IPS DF 6.9 (cell line): ENCODE results near the gene S100P.

Experiments
- DNase-seq: peaks from one replicate; pipeline ENCODE4 v3.0.0-alpha.2; 2013; ENCODE audit warnings: low read depth, low spot score
- H3K27ac ChIP-seq: one replicate; pipeline ENCODE4 v1.5.1; 2013; ENCODE audit warnings: low read length, control low read depth
- H3K27me3 ChIP-seq: 2 replicates; pipeline ENCODE4 v1.6.1; 2013; ENCODE audit warnings: mild to moderate bottlenecking, low read length; ENCODE audit not compliant: control insufficient read depth, insufficient read depth
- H3K36me3 ChIP-seq: 2 replicates; pipeline ENCODE4 v1.6.1; 2013; ENCODE audit warnings: low read length; ENCODE audit not compliant: control insufficient read depth, insufficient read depth
- H3K4me1 ChIP-seq: 2 replicates; pipeline ENCODE4 v1.6.1; 2013; ENCODE audit warnings: low read length; ENCODE audit not compliant: control insufficient read depth, insufficient read depth
- H3K4me3 ChIP-seq: 2 replicates; pipeline ENCODE4 v1.5.1; 2013; ENCODE audit warnings: mild to moderate bottlenecking, low read length
- H3K9me3 ChIP-seq: 2 replicates; pipeline ENCODE4 v1.6.1; 2013; ENCODE audit warnings: low read length, inconsistent platforms; ENCODE audit not compliant: control insufficient read depth, insufficient read depth
- WGBS: extraction: QIAGEN DNeasy Blood & Tissue Kit; methylation state at CpG from one replicate; pipeline ENCODE4 v1.1.7; 2013; ENCODE audit warnings: mixed read lengths, missing lambda C conversion rate; ENCODE audit not compliant: insufficient read length, insufficient coverage; 5-methylcytosine and 5-hydroxymethylcytosine counted together

Gene S100P

DNA sequence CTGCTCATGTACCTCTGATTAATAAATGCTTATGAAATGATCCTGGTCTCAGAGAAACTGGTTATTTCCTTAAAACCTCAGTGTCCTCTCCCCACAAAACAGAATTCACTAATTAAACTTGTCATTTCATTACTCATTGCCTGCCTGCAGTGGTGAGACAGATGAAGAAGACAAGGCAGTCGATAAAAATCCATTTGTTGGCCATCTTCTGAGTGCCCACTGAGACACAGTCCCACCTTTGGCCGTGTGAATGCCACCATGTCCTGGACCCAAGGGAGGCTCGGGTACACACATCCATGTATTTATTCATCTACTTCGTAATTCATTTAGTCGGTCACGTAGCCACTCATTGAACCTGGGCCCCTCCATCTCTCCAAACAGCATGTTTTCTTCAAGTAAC is 3.5 kb downstream of the S100P start:
- no peaks in the 10 kb centered on the region for H3K9me3 ChIP-seq
- H3K4me3 ChIP-seq, result no peak overlapping the region
- H3K27ac ChIP-seq, result no peak overlapping the region
- no CpG with 5 or more reads among the region's 6 CpGs for WGBS
- DNase-seq, result no peak
- no peaks in the 10 kb centered on the region for H3K36me3 ChIP-seq
- H3K27me3 ChIP-seq, result no peaks in the 10 kb centered on the region; the same call in 1 of the 2 replicates
- H3K4me1 ChIP-seq, result peaks cover 2% of the 10 kb centered on the region

DNA sequence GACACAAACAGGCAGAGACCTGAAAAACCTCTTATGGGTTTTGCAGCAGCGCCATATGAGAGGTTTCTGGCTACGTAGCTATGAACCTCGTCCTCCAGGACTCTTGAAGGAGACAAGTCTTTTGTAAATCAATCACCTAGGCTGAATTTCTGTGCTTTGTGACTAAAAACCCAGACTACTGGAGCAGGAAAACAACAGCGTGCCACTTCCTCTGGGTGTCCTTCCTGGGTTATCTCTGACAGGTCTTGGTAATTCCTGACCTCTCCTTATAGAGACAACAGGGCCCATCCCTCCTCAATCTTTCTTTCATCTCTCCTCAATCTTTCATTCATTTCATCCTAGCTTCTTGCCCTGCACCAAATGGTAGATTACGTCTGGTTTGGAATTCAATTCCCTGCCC is 5.7 kb downstream of the S100P start:
- no peaks in the 10 kb centered on the region for H3K4me1 ChIP-seq
- no CpG with 5 or more reads among the region's 5 CpGs for WGBS
- H3K27me3 ChIP-seq, result no peaks in the 10 kb centered on the region
- no peak for DNase-seq
- no peak overlapping the region for H3K4me3 ChIP-seq
- H3K27ac ChIP-seq, result no peak overlapping the region
- H3K9me3 ChIP-seq, result no peaks in the 10 kb centered on the region
- H3K36me3 ChIP-seq, result peaks cover 3% of the 10 kb centered on the region; the same call in 1 of the 2 replicates

DNA sequence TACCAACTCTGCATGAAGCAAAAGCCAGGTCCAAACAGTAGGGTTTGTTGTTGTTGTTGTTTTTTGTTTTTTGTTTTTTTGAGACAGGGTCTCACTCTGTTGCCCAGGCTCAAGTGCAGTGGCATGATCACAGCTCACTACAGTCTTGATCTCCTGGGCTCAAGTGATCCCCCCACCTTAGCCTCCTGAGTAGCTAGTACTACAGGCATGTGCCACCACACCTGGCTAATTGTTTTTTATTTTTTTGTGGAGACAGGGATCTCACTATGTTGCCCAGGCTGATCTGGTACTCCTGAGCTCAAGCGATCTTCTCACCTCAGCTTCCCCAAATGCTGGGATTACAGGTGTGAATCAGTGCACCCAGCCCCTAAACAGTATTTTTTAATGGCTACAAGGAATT is 6.2 kb downstream of the S100P start:
- Histone ChIP-seq H3K9me3 (no peaks in the 10 kb centered on the region), H3K27me3 (no peaks in the 10 kb centered on the region), H3K27ac (no peak overlapping the region), H3K4me1 (no peaks in the 10 kb centered on the region), H3K4me3 (no peak overlapping the region), H3K36me3 (peaks cover 3% of the 10 kb centered on the region; the same call in 1 of the 2 replicates)
- DNase-seq, result no peak
- no CpG with 5 or more reads among the region's 1 CpG for WGBS

DNA sequence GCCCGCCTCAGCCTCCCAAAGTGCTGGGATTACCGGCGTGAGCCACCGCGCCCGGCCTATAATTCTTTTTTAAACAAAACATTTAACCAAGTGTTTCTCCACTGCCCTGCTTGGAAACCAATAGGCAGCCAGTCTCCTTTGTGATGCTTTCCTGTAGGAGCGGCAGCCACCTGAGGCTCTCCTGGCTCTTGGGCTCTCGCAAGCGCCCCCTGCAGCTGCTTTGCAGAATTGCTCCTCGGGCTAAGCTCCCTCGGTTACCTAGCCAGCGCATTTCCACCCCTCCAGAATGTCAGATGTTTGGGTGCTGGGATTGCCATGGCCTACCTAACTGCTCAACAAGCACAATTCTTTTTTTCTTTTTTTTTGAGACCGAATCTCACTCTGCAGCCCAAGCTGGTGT is 7.7 kb downstream of the S100P start:
- H3K9me3 ChIP-seq, result no peaks in the 10 kb centered on the region
- H3K4me3 ChIP-seq, result no peak overlapping the region
- WGBS, result no CpG with 5 or more reads among the region's 13 CpGs
- peak; percentile 85 for DNase-seq
- peaks cover 3% of the 10 kb centered on the region; the same call in 1 of the 2 replicates for H3K36me3 ChIP-seq
- no peak overlapping the region for H3K27ac ChIP-seq
- no peaks in the 10 kb centered on the region for H3K4me1 ChIP-seq
- H3K27me3 ChIP-seq, result no peaks in the 10 kb centered on the region

DNA sequence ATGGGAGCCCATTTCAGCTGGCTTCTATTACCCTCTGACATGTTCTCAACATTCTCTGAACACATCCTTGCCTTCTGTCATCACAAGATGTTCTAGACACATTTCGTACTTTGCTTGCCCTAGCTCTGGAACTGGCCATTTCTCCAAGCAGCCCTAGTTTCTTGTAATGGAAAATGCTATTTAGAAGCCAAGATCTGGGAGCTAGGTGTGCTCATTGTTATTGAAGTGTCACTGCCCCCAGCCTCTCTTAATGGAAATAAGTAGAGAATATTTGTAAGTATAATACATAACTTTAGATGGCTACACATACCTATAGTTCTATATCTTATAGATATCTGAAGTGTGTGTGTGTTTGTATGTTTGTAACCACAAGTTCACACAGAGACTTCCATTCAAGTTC is 9.1 kb downstream of the S100P start:
- Histone ChIP-seq H3K36me3 (peaks cover 3% of the 10 kb centered on the region; the same call in 1 of the 2 replicates), H3K4me1 (no peaks in the 10 kb centered on the region), H3K9me3 (no peaks in the 10 kb centered on the region), H3K27ac (no peak overlapping the region), H3K27me3 (no peaks in the 10 kb centered on the region), H3K4me3 (no peak overlapping the region)
- no peak for DNase-seq
- no CpG with 5 or more reads among the region's 1 CpG for WGBS

DNA sequence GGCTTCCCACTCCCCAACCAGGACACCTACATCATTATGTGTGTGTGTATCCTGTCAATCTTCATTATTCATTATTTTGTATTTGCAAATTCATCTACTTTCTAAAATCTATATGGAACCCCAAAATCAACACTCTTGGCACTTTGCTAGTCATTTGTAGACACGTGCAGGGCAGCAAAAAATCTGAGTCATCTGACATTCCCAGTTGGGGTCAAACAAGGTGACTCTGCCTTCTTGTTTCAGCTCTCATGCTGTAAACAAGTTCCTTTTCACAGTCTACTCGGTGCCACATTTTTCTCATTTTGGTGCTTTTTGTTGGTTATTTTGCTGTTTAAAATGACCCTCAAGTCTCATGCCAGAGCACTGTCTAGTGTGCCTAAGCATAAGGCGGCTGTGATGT is 10.1 kb downstream of the S100P start:
- Histone ChIP-seq H3K9me3 (no peaks in the 10 kb centered on the region), H3K4me3 (no peak overlapping the region), H3K27me3 (no peaks in the 10 kb centered on the region), H3K27ac (no peak overlapping the region), H3K4me1 (peaks cover 2% of the 10 kb centered on the region), H3K36me3 (peaks cover 3% of the 10 kb centered on the region; the same call in 1 of the 2 replicates)
- no CpG with 5 or more reads among the region's 3 CpGs for WGBS
- DNase-seq, result no peak

DNA sequence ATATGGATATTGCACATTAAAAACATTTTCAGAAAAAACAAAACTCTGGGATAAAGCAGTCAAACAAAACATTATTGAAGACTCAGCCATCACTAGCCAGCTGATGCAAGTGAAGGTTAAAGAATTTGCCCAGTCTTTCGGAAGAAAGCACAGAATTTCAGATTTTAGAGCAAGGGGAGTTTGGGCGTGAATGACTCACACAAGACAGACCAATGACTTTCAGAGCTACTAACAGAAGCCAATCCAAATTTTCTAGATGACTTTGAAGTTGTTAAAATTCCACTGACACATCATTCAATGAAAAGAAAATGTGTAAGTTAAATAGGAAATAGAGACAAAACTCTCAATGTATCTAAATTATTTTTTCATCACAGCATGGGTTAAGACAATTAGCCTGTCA is 12.0 kb downstream of the S100P start:
- DNase-seq, result no peak
- Histone ChIP-seq H3K36me3 (peaks cover 3% of the 10 kb centered on the region; the same call in 1 of the 2 replicates), H3K27me3 (no peaks in the 10 kb centered on the region), H3K4me3 (no peak overlapping the region), H3K9me3 (no peaks in the 10 kb centered on the region), H3K4me1 (peaks cover 2% of the 10 kb centered on the region), H3K27ac (no peak overlapping the region)
- no CpG with 5 or more reads among the region's 2 CpGs for WGBS

DNA sequence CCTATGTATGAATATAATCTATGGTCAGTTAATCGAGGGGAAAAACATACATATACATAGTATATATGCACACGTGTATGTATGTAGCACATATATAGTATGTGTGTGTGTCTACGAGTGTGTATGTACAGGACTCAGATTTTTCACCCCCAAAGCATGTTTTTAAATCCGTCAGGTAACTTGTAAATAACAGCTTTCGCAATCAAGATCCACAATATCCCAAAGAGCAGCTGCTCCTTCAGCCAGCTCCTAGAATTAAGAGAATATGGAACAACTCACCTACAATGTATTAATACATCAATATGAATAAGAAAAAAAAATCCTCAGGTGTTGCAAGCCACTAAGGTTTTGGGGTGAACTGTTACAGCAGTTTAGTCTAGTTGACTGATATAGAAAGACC is 12.5 kb downstream of the S100P start:
- H3K36me3 ChIP-seq, result peaks cover 3% of the 10 kb centered on the region; the same call in 1 of the 2 replicates
- H3K9me3 ChIP-seq, result no peaks in the 10 kb centered on the region
- no peaks in the 10 kb centered on the region for H3K27me3 ChIP-seq
- H3K27ac ChIP-seq, result no peak overlapping the region
- no peak for DNase-seq
- no CpG with 5 or more reads among the region's 5 CpGs for WGBS
- no peak overlapping the region for H3K4me3 ChIP-seq
- H3K4me1 ChIP-seq, result peaks cover 2% of the 10 kb centered on the region

DNA sequence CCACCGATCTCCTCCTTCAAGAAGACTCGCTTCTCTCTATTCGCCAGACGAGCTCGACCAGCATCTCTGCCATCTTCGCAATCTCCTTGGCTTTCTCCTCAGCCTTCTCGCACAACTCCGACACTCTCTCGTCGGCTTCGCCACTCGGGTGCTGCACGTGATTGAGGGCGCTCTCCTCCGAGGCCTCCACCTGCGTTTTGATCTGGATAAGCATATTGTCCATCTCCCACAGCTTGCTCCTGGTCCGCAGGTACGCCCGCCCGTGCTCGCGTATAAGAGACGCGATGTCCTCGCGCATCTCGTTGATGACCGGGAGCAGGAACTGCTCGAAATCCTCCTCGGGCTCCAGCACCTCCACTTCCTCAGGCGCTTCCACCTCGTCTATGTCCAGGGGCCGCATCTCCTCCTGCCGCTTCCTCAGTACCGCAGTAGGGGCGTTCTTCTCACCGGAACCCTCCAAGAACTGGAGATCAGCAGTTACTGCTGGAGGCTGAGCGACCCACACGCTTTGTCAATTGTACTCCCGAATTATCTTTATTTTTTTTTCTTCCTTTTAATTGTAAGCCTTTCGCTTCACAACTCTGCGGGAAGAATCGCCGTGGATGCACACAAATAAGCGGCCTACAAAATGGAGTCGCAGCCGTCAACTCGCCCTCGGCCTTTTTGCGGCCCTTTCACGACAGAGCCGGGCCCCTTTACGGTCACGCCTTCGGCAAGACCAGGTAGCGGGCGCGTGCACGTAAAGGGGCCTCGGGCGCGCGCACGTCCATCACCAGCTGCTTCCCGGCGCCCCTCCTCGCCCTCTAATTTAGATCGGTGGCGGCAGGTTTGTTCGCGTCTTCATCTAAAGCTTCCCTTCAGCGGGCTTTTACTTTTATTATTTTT is 15.8 kb downstream of the S100P start, which contains the start of gene MRFAP1L1:
TSS of gene MRFAP1L1 (minus strand) at position 636 of the 885 bp plus-strand sequence. CDS start at position 400, 236 bp downstream.
- peaks cover 2% of the 10 kb centered on the region for H3K4me1 ChIP-seq
- no peak within 1 kb of the TSS for H3K27ac ChIP-seq
- no peaks in the 10 kb centered on the region for H3K36me3 ChIP-seq
- no peaks in the 10 kb centered on the region for H3K9me3 ChIP-seq
- H3K27me3 ChIP-seq, result no peaks in the 10 kb centered on the region
- peak within 1 kb of the TSS; percentile 90 for H3K4me3 ChIP-seq
- peak; percentile 79 for DNase-seq
- WGBS, result no CpG with 5 or more reads among the region's 72 CpGs

DNA sequence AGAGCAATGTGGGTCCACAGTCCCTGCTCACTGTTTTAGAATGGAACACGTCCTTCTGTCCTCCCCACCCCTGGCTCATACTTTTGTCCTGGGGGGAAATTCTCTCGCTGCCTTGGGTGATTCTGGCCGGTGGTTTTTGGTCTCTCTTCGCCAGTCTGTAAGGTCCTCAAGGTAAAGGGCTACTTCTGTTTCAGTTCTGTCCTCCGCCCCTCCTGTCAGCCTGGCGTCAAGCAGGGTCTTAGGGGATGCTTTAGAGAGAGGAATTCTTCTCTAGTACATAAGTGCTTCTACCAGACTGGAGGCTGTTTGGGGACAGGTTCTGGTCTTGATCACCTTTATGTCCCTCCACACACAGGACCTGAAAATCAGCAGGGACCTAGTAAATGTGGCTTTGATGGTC is 16.6 kb downstream of the S100P start:
- no peaks in the 10 kb centered on the region for H3K9me3 ChIP-seq
- DNase-seq, result no peak
- no peaks in the 10 kb centered on the region for H3K27me3 ChIP-seq
- H3K4me1 ChIP-seq, result peaks cover 2% of the 10 kb centered on the region
- no peak overlapping the region for H3K27ac ChIP-seq
- peak overlapping the region; percentile 35; the same call in 1 of the 2 replicates for H3K4me3 ChIP-seq
- no CpG with 5 or more reads among the region's 6 CpGs for WGBS
- no peaks in the 10 kb centered on the region for H3K36me3 ChIP-seq
